Spleen (tissue), 7 donors: ENCODE results near the gene DUSP3.

Experiments
- POLR2AphosphoS5 ChIP-seq, 3 donors: sonication (generic); formaldehyde crosslinking; IDR thresholded peaks; one replicate each; pipeline ENCODE4 v1.5.1; 2017; ENCODE audit warnings: antibody characterized with exemption in 3 of 3
- TF ChIP-seq, protein P1 (sequence below), 11 experiments: fragments of 200-600 bp in 7 of 11; fragments of 450-650 bp in 4 of 11; sonication (generic) in 4 of 11; IDR thresholded peaks in 8 of 11; conservative IDR thresholded peaks in 3 of 11; 1 replicate in 7 of 11; 2 replicates in 4 of 11; pipeline versions ENCODE4 v1.4.0 to v1.8.0; 2016 to 2021; ENCODE audit warnings: antibody characterized with exemption in 11 of 11, inconsistent platforms in 4 of 11, mild to moderate bottlenecking in 1 of 11
- donor health status: DM: no; HTN: no; CAD: no; lungs with moderate emphysema.
- donor health status: DM: no; HTN: no; CAD: no.
- donor health status: DM: no; HTN: no; CAD: no.

DNA sequence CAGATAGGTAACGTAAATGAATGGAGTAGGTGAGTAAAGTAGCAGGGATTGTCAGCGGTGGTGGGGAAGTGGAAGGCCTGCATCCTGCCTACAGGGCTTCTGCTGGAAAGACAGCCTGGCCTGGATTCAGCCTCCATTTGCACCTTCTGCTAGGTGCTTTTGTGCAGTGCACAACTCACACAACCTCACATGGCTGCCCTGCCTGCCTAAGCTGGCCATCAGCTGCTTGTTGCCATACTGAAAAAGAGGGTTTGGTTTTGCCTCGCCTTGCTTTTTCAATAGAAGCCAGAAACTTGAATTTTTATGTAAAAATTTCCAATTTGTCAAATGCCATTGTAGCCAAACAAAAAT, 56.5 kb downstream of the DUSP3 start:
- TF ChIP-seq, protein P1, sequence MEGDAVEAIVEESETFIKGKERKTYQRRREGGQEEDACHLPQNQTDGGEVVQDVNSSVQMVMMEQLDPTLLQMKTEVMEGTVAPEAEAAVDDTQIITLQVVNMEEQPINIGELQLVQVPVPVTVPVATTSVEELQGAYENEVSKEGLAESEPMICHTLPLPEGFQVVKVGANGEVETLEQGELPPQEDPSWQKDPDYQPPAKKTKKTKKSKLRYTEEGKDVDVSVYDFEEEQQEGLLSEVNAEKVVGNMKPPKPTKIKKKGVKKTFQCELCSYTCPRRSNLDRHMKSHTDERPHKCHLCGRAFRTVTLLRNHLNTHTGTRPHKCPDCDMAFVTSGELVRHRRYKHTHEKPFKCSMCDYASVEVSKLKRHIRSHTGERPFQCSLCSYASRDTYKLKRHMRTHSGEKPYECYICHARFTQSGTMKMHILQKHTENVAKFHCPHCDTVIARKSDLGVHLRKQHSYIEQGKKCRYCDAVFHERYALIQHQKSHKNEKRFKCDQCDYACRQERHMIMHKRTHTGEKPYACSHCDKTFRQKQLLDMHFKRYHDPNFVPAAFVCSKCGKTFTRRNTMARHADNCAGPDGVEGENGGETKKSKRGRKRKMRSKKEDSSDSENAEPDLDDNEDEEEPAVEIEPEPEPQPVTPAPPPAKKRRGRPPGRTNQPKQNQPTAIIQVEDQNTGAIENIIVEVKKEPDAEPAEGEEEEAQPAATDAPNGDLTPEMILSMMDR (IDR thresholded peaks at IDR 0.05 in 8 of 11, conservative IDR thresholded peaks at IDR 0.05 in 3 of 11): no peak
- no peak for TF ChIP-seq POLR2AphosphoS5 (IDR thresholded peaks at IDR 0.05)
